Measurements from ENCODE around the gene POLK.

The POLK gene

GRCh38 chr5:75620184-75620959, 108.7 kb downstream of the POLK start:
- peak; percentile 92 for DNase-seq (ENCODE audit: low read depth)
- no peak for TF ChIP-seq CTCF (IDR thresholded peaks at IDR 0.05; ENCODE audit: control insufficient read depth, extremely low read depth, insufficient read depth)
- peak overlapping the region; percentile 41 for H3K4me3 ChIP-seq (ENCODE audit: low read depth, low read length)

GRCh38 chr5:75622564-75622963, 110.9 kb downstream of the POLK start:
- DNase-seq (ENCODE audit: low read depth): peak; percentile 63
- no peak for TF ChIP-seq CTCF (IDR thresholded peaks at IDR 0.05; ENCODE audit: control insufficient read depth, extremely low read depth, insufficient read depth)
- H3K4me3 ChIP-seq (ENCODE audit: low read depth, low read length): no peak overlapping the region

GRCh38 chr5:75623846-75624245, 112.2 kb downstream of the POLK start:
- no peak for TF ChIP-seq CTCF (IDR thresholded peaks at IDR 0.05; ENCODE audit: control insufficient read depth, extremely low read depth, insufficient read depth)

GRCh38 chr5:75626959-75627358, 115.3 kb downstream of the POLK start:
- DNase-seq (ENCODE audit: low read depth): no peak
- TF ChIP-seq CTCF (IDR thresholded peaks at IDR 0.05; ENCODE audit: control insufficient read depth, extremely low read depth, insufficient read depth): no peak
- H3K4me3 ChIP-seq (ENCODE audit: low read depth, low read length): no peak overlapping the region

More at GRCh38 chr5:75623846-75624245, 112.2 kb downstream of the POLK start:
- peak; percentile 70 for DNase-seq (ENCODE audit: low read depth)
- H3K4me3 ChIP-seq (ENCODE audit: low read depth, low read length): no peak overlapping the region

GRCh38 chr5:75627801-75628200, 116.1 kb downstream of the POLK start:
- no peak for TF ChIP-seq CTCF (IDR thresholded peaks at IDR 0.05; ENCODE audit: control insufficient read depth, extremely low read depth, insufficient read depth)
- no peak for DNase-seq (ENCODE audit: low read depth)
- no peak overlapping the region for H3K4me3 ChIP-seq (ENCODE audit: low read depth, low read length)

GRCh38 chr5:75630875-75631274, 119.2 kb downstream of the POLK start:
- TF ChIP-seq CTCF (IDR thresholded peaks at IDR 0.05; ENCODE audit: control insufficient read depth, extremely low read depth, insufficient read depth): no peak
- H3K4me3 ChIP-seq (ENCODE audit: low read depth, low read length): no peak overlapping the region
- DNase-seq (ENCODE audit: low read depth): no peak

GRCh38 chr5:75632321-75632720, 120.6 kb downstream of the POLK start:
- no peak for DNase-seq (ENCODE audit: low read depth)
- no peak overlapping the region for H3K4me3 ChIP-seq (ENCODE audit: low read depth, low read length)
- no peak for TF ChIP-seq CTCF (IDR thresholded peaks at IDR 0.05; ENCODE audit: control insufficient read depth, extremely low read depth, insufficient read depth)

Data from LNCaP clone FGC (cell line).